Measurements from ENCODE around the gene CEP170. TPM values are rescaled to one million over a fixed set of nuclear protein-coding genes. Genes with fewer than 3 reads are reported as not detected.

The CEP170 gene
- total RNA-seq, 1 donor from 2014 or later: 164 TPM

GRCh38 chr1:243280571-243281129 is 25.6 kb upstream of the CEP170 start:
- H3K9me3 Mint-ChIP-seq (ENCODE audit: unreplicated experiment): peaks cover 4% of the 10 kb centered on the region
- Histone ChIP-seq H3K27me3 (ENCODE audit: insufficient read depth, low read length) (no peaks in the 10 kb centered on the region), H3K9ac (ENCODE audit: low read length) (no peak overlapping the region), H3K4me2 (ENCODE audit: low read length) (no peak overlapping the region), H4K20me1 (ENCODE audit: insufficient read depth, low read length) (no peaks in the 10 kb centered on the region), H3K79me2 (ENCODE audit: insufficient read depth, low read length) (peaks cover 41% of the 10 kb centered on the region), H3K9me3 (ENCODE audit: insufficient read depth, low read depth, low read length) (no peaks in the 10 kb centered on the region), H2AFZ (ENCODE audit: low read depth, low read length) (no peak overlapping the region), H3K36me3 (ENCODE audit: insufficient read depth, low read length) (peaks cover 11% of the 10 kb centered on the region), H3K4me1 (ENCODE audit: insufficient read depth, low read length) (peaks cover 6% of the 10 kb centered on the region), H3K4me3 (ENCODE audit: insufficient read depth, low read depth, low read length) (no peak overlapping the region), H3K27ac (ENCODE audit: low read depth, low read length) (no peak overlapping the region)
- no peak for FAIRE-seq
- peaks cover 15% of the 10 kb centered on the region for H3K4me1 Mint-ChIP-seq (ENCODE audit: low read depth, unreplicated experiment)
- H3K27me3 Mint-ChIP-seq (ENCODE audit: low read depth, unreplicated experiment): no peaks in the 10 kb centered on the region
- H3K36me3 Mint-ChIP-seq (ENCODE audit: low read depth, unreplicated experiment): peaks cover 10% of the 10 kb centered on the region
- no peak for TF ChIP-seq EZH2 (IDR thresholded peaks at IDR 0.05; ENCODE audit: insufficient read depth, low read length)
- TF ChIP-seq CTCF (IDR thresholded peaks at IDR 0.05; ENCODE audit: insufficient read depth, low read depth, low read length): no peak
- no peak overlapping the region for H3K27ac Mint-ChIP-seq (ENCODE audit: unreplicated experiment)
- no peak overlapping the region for H3K4me3 Mint-ChIP-seq (ENCODE audit: unreplicated experiment)
- no peak for DNase-seq (ENCODE audit: low read depth)

- H2AFZ ChIP-seq (ENCODE audit: low read depth, low read length): no peak overlapping the region
- no peak overlapping the region for H3K4me3 ChIP-seq (ENCODE audit: insufficient read depth, low read depth, low read length)
- no peak overlapping the region for H3K9ac ChIP-seq (ENCODE audit: low read length)
- H3K4me2 ChIP-seq (ENCODE audit: low read length): no peak overlapping the region
- DNase-seq (ENCODE audit: low read depth) (no peak), FAIRE-seq (no peak)
- peaks cover 2% of the 10 kb centered on the region for H3K9me3 Mint-ChIP-seq (ENCODE audit: unreplicated experiment)
- peaks cover 34% of the 10 kb centered on the region for H3K79me2 ChIP-seq (ENCODE audit: insufficient read depth, low read length)
- no peaks in the 10 kb centered on the region for H3K9me3 ChIP-seq (ENCODE audit: insufficient read depth, low read depth, low read length)
- H3K27me3 Mint-ChIP-seq (ENCODE audit: low read depth, unreplicated experiment): no peaks in the 10 kb centered on the region
- H3K27ac Mint-ChIP-seq (ENCODE audit: unreplicated experiment): no peak overlapping the region
- peaks cover 15% of the 10 kb centered on the region for H3K36me3 Mint-ChIP-seq (ENCODE audit: low read depth, unreplicated experiment)
- H3K4me1 Mint-ChIP-seq (ENCODE audit: low read depth, unreplicated experiment): peaks cover 17% of the 10 kb centered on the region
- no peak for TF ChIP-seq CTCF (IDR thresholded peaks at IDR 0.05; ENCODE audit: insufficient read depth, low read depth, low read length)
- TF ChIP-seq EZH2 (IDR thresholded peaks at IDR 0.05; ENCODE audit: insufficient read depth, low read length): no peak
- no peaks in the 10 kb centered on the region for H3K27me3 ChIP-seq (ENCODE audit: insufficient read depth, low read length)
- no peak overlapping the region for H3K27ac ChIP-seq (ENCODE audit: low read depth, low read length)
- no peak overlapping the region for H3K4me3 Mint-ChIP-seq (ENCODE audit: unreplicated experiment)
- no peaks in the 10 kb centered on the region for H4K20me1 ChIP-seq (ENCODE audit: insufficient read depth, low read length)
- H3K4me1 ChIP-seq (ENCODE audit: insufficient read depth, low read length): peaks cover 23% of the 10 kb centered on the region
- peaks cover 22% of the 10 kb centered on the region for H3K36me3 ChIP-seq (ENCODE audit: insufficient read depth, low read length)
Measured at GRCh38 chr1:243275316-243275715, 20.2 kb upstream of the CEP170 start.

- TF ChIP-seq EZH2 (IDR thresholded peaks at IDR 0.05; ENCODE audit: insufficient read depth, low read length) (no peak), CTCF (IDR thresholded peaks at IDR 0.05; ENCODE audit: insufficient read depth, low read depth, low read length) (no peak)
- Mint-ChIP-seq H3K4me3 (ENCODE audit: unreplicated experiment) (no peak overlapping the region), H3K36me3 (ENCODE audit: low read depth, unreplicated experiment) (peaks cover 15% of the 10 kb centered on the region), H3K27me3 (ENCODE audit: low read depth, unreplicated experiment) (no peaks in the 10 kb centered on the region), H3K4me1 (ENCODE audit: low read depth, unreplicated experiment) (peaks cover 29% of the 10 kb centered on the region), H3K9me3 (ENCODE audit: unreplicated experiment) (peaks cover 2% of the 10 kb centered on the region), H3K27ac (ENCODE audit: unreplicated experiment) (no peak overlapping the region)
- Histone ChIP-seq H3K4me1 (ENCODE audit: insufficient read depth, low read length) (peaks cover 37% of the 10 kb centered on the region), H4K20me1 (ENCODE audit: insufficient read depth, low read length) (no peaks in the 10 kb centered on the region), H3K27me3 (ENCODE audit: insufficient read depth, low read length) (no peaks in the 10 kb centered on the region), H3K4me2 (ENCODE audit: low read length) (no peak overlapping the region), H3K36me3 (ENCODE audit: insufficient read depth, low read length) (peaks cover 22% of the 10 kb centered on the region), H2AFZ (ENCODE audit: low read depth, low read length) (no peak overlapping the region), H3K9me3 (ENCODE audit: insufficient read depth, low read depth, low read length) (no peaks in the 10 kb centered on the region), H3K9ac (ENCODE audit: low read length) (no peak overlapping the region), H3K27ac (ENCODE audit: low read depth, low read length) (no peak overlapping the region), H3K79me2 (ENCODE audit: insufficient read depth, low read length) (peaks cover 34% of the 10 kb centered on the region), H3K4me3 (ENCODE audit: insufficient read depth, low read depth, low read length) (no peak overlapping the region)
- no peak for FAIRE-seq
- DNase-seq (ENCODE audit: low read depth): no peak
Measured at GRCh38 chr1:243273945-243274344, 18.9 kb upstream of the CEP170 start.

Measured in astrocyte (in vitro differentiated cells and primary cell).